ENCODE measurements around the gene NR3C1.

DNA sequence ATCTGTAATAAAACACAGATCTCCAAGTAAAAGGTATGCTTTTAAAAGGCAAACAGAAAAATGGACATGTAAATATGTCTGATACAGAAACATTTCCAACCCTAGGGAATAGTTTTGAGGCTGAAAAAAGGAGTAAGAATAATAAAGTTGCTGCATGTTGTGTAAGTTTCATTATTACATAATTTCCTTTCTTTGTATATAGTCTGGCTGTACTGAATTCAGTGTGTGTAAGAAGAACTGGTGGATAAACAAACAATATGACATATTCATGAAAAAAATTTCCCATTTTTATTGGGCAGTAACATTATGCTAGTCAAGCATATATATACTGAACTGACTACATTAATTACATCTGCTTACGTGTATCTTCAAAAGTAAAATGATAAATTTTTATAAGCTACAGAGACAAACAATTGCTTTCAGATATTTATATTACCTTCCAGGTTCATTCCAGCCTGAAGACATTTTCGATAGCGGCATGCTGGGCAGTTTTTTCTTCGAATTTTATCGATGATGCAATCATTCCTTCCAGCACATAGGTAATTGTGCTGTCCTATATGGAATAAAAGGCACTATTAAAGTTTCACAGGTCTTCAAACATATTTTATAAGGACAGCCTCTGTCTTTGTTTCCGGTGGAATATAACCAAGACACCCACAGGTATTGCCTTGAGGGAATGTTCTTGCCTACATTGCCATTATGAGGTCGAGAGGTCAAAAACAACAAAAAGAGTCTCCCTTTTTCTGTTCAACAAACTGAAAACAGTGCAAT, 93.6 kb downstream of the NR3C1 start:
- TF ChIP-seq, protein P1, sequence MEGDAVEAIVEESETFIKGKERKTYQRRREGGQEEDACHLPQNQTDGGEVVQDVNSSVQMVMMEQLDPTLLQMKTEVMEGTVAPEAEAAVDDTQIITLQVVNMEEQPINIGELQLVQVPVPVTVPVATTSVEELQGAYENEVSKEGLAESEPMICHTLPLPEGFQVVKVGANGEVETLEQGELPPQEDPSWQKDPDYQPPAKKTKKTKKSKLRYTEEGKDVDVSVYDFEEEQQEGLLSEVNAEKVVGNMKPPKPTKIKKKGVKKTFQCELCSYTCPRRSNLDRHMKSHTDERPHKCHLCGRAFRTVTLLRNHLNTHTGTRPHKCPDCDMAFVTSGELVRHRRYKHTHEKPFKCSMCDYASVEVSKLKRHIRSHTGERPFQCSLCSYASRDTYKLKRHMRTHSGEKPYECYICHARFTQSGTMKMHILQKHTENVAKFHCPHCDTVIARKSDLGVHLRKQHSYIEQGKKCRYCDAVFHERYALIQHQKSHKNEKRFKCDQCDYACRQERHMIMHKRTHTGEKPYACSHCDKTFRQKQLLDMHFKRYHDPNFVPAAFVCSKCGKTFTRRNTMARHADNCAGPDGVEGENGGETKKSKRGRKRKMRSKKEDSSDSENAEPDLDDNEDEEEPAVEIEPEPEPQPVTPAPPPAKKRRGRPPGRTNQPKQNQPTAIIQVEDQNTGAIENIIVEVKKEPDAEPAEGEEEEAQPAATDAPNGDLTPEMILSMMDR (conservative IDR thresholded peaks at IDR 0.05; ENCODE audit: low read depth, low read length) = no peak
- TF ChIP-seq EZH2 (IDR thresholded peaks at IDR 0.05; ENCODE audit: borderline replicate concordance, low read depth, low read length, poor library complexity, severe bottlenecking) = no peak

Measured in A673 (cell line).